Astrocyte of the cerebellum (primary cell): ENCODE data around the gene LSM11.
A peak's percentile ranks its signal among the peaks of the same experiment; 100 is the strongest.

Experiments
- DNase-seq: peaks from one replicate; pipeline ENCODE4 v3.0.0-alpha.2; 2011; ENCODE audit warnings: low read depth
- H3K4me3 ChIP-seq: 2 replicates; pipeline ENCODE4 v1.5.1; 2011; ENCODE audit warnings: mild to moderate bottlenecking, low read depth, low read length, moderate library complexity
- CTCF ChIP-seq: IDR thresholded peaks from 2 replicates; pipeline ENCODE4 v1.5.1; 2012; ENCODE audit warnings: low read length, low read depth, moderate library complexity, mild to moderate bottlenecking; ENCODE audit errors: missing control alignments
- in situ Hi-C: cut with HindIII; loops from 2 replicates; pipeline ENCODE4 v1.10.0; 2017; ENCODE audit warnings: low sequenced_read_pairs

LSM11 gene

GRCh38 chr5:157729858-157730257 lies 13.7 kb upstream of the LSM11 start:
- in situ Hi-C loops: no loop called here
- TF ChIP-seq CTCF: no peak
- H3K4me3 ChIP-seq: no peak overlapping the region
- DNase-seq: no peak

GRCh38 chr5:157730900-157731271 lies 12.6 kb upstream of the LSM11 start:
- no peak for DNase-seq
- TF ChIP-seq CTCF: no peak
- peak overlapping the region; percentile 62 for H3K4me3 ChIP-seq
- in situ Hi-C loops: no loop called here

- in situ Hi-C loops: no loop called here
These were observed 12.0 kb upstream of the LSM11 start, which contains the start of gene THG1L for GRCh38 chr5:157731272-157732129. THG1L (plus strand) TSS chr5:157731420; CDS start chr5:157731441, 21 bp downstream.

GRCh38 chr5:157732130-157732514 lies 11.4 kb upstream of the LSM11 start:
- peak overlapping the region; percentile 62 for H3K4me3 ChIP-seq
- no peak for TF ChIP-seq CTCF
- in situ Hi-C loops: no loop called here
- DNase-seq: no peak

More at GRCh38 chr5:157731272-157732129, 12.0 kb upstream of the LSM11 start, which contains the start of gene THG1L:
- H3K4me3 ChIP-seq: peak within 1 kb of the TSS; percentile 62
- no peak for TF ChIP-seq CTCF
- DNase-seq: peak; percentile 95

- DNase-seq: no peak
- in situ Hi-C loops: no loop called here
- H3K4me3 ChIP-seq: no peak overlapping the region
- no peak for TF ChIP-seq CTCF
These were observed 10.8 kb upstream of the LSM11 start for GRCh38 chr5:157732596-157733262.

- in situ Hi-C loops: no loop called here
- TF ChIP-seq CTCF: no peak
- H3K4me3 ChIP-seq: no peak overlapping the region
- DNase-seq: no peak
These were observed 9.1 kb upstream of the LSM11 start for GRCh38 chr5:157734436-157734835.
